HG03354 (cell line): ENCODE results near the gene TGFBR3.
A peak's percentile ranks its signal among the peaks of the same experiment; 100 is the strongest.

Experiments
- ATAC-seq: cut with Tn5 transposase; IDR thresholded peaks from one replicate; pipeline ENCODE4 v1.9.1; 2021; ENCODE audit warnings: mild to moderate bottlenecking; ENCODE audit not compliant: unreplicated experiment, poor library complexity, severe bottlenecking

TGFBR3 gene

GRCh38 chr1:91805311-91805801, 80.6 kb downstream of the TGFBR3 start:
- ATAC-seq, result no peak

GRCh38 chr1:91804546-91805023, 81.4 kb downstream of the TGFBR3 start:
- ATAC-seq, result no peak

- peak; percentile 82 for ATAC-seq
These were observed 82.0 kb downstream of the TGFBR3 start for GRCh38 chr1:91803847-91804545.

- ATAC-seq, result no peak
These were observed 82.8 kb downstream of the TGFBR3 start for GRCh38 chr1:91803123-91803522.

GRCh38 chr1:91801496-91802115, 84.3 kb downstream of the TGFBR3 start:
- ATAC-seq, result no peak

- no peak for ATAC-seq
These were observed 86.1 kb downstream of the TGFBR3 start for GRCh38 chr1:91799863-91800262.

- no peak for ATAC-seq
These were observed 86.8 kb downstream of the TGFBR3 start for GRCh38 chr1:91799159-91799558.

- ATAC-seq, result no peak
These were observed 87.2 kb downstream of the TGFBR3 start for GRCh38 chr1:91798740-91799139.

GRCh38 chr1:91798241-91798648, 87.7 kb downstream of the TGFBR3 start:
- no peak for ATAC-seq

GRCh38 chr1:91797164-91797563, 88.8 kb downstream of the TGFBR3 start:
- ATAC-seq, result no peak

GRCh38 chr1:91796390-91796654, 89.6 kb downstream of the TGFBR3 start:
- ATAC-seq, result no peak

- no peak for ATAC-seq
These were observed 90.2 kb downstream of the TGFBR3 start for GRCh38 chr1:91795591-91796389.

- no peak for ATAC-seq
These were observed 92.1 kb downstream of the TGFBR3 start for GRCh38 chr1:91793877-91794276.

GRCh38 chr1:91793189-91793588, 92.8 kb downstream of the TGFBR3 start:
- ATAC-seq, result no peak

- no peak for ATAC-seq
These were observed 93.4 kb downstream of the TGFBR3 start for GRCh38 chr1:91792489-91793071.

GRCh38 chr1:91791691-91792488, 94.1 kb downstream of the TGFBR3 start:
- ATAC-seq, result no peak

- no peak for ATAC-seq
These were observed 94.8 kb downstream of the TGFBR3 start for GRCh38 chr1:91791103-91791502.

GRCh38 chr1:91790392-91790791, 95.6 kb downstream of the TGFBR3 start:
- no peak for ATAC-seq

GRCh38 chr1:91789273-91789997, 96.5 kb downstream of the TGFBR3 start:
- ATAC-seq, result no peak
